Ishikawa (cell line): Measurements from ENCODE around the gene ZNF212.

Experiments
- CEBPB ChIP-seq: IDR thresholded peaks from 2 replicates; pipeline ENCODE4 v1.6.1; 2012
- CREB1 ChIP-seq: IDR thresholded peaks from 2 replicates; pipeline ENCODE4 v1.6.1; 2012; ENCODE audit warnings: low read depth
- EGR1 ChIP-seq: IDR thresholded peaks from 2 replicates; pipeline ENCODE4 v1.6.1; 2012
- EP300 ChIP-seq: IDR thresholded peaks from 2 replicates; pipeline ENCODE4 v1.6.1; 2012; ENCODE audit warnings: borderline replicate concordance
- FOXM1 ChIP-seq: IDR thresholded peaks from 2 replicates; pipeline ENCODE4 v1.6.1; 2012; ENCODE audit warnings: low read depth, borderline replicate concordance
- RAD21 ChIP-seq: IDR thresholded peaks from 2 replicates; pipeline ENCODE4 v1.6.1; 2012; ENCODE audit warnings: low read depth
- TAF1 ChIP-seq: IDR thresholded peaks from 2 replicates; pipeline ENCODE4 v1.6.1; 2012; ENCODE audit warnings: low read depth, mild to moderate bottlenecking
- TCF12 ChIP-seq: IDR thresholded peaks from 2 replicates; pipeline ENCODE4 v1.6.1; 2012; ENCODE audit warnings: low read depth
- TEAD4 ChIP-seq: IDR thresholded peaks from 2 replicates; pipeline ENCODE4 v1.6.1; 2012
- YY1 ChIP-seq: IDR thresholded peaks from 2 replicates; pipeline ENCODE4 v1.6.1; 2012; ENCODE audit warnings: low read depth
- ZBTB7A ChIP-seq: IDR thresholded peaks from 2 replicates; pipeline ENCODE4 v1.6.1; 2012; ENCODE audit warnings: low read depth
- TF ChIP-seq, protein P1 (sequence below): IDR thresholded peaks from 2 replicates; pipeline ENCODE4 v1.6.1; 2012
- TF ChIP-seq, protein P2 (sequence below): IDR thresholded peaks from 2 replicates; pipeline ENCODE4 v1.6.1; 2012; ENCODE audit warnings: low read depth, mild to moderate bottlenecking
- TF ChIP-seq, protein P3 (sequence below): IDR thresholded peaks from 2 replicates; pipeline ENCODE4 v1.6.1; 2012

DNA sequence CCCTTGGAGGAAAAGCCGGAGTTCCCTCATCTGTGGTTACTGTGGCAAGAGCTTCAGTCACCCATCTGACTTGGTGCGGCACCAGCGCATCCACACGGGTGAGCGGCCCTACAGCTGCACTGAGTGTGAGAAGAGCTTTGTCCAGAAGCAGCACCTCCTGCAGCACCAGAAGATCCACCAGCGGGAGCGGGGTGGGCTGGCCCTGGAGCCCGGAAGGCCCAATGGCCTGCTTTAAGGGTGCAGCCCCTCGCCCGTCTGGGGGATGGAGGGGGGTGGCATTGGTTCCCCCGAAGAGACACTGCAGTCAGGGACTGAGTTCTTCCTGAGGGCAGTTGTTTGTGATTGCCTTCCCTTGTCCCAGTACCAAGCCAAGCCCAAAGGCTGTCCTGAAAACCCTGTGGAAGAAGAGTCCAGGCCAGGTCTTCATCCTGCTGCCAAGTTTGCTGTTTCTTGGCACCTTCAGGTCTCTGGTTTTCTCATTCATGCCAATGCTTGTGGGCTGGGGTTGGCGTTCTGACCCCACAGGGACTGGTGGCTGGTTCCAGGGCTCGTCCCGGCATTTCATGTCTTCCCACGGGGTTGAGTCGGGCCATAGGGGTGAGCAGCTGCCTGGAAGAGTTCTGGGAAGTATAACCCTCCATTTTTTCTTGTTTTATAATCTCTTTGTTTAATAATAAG is 14.9 kb downstream of the ZNF212 start:
- TF ChIP-seq TEAD4 (no peak), TAF1 (no peak), FOXM1 (no peak), EP300 (no peak), CREB1 (no peak), YY1 (no peak), RAD21 (no peak), EGR1 (no peak), ZBTB7A (no peak), TCF12 (no peak), CEBPB (no peak)
- TF ChIP-seq, protein P1, sequence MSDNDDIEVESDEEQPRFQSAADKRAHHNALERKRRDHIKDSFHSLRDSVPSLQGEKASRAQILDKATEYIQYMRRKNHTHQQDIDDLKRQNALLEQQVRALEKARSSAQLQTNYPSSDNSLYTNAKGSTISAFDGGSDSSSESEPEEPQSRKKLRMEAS: no peak
- TF ChIP-seq, protein P2, sequence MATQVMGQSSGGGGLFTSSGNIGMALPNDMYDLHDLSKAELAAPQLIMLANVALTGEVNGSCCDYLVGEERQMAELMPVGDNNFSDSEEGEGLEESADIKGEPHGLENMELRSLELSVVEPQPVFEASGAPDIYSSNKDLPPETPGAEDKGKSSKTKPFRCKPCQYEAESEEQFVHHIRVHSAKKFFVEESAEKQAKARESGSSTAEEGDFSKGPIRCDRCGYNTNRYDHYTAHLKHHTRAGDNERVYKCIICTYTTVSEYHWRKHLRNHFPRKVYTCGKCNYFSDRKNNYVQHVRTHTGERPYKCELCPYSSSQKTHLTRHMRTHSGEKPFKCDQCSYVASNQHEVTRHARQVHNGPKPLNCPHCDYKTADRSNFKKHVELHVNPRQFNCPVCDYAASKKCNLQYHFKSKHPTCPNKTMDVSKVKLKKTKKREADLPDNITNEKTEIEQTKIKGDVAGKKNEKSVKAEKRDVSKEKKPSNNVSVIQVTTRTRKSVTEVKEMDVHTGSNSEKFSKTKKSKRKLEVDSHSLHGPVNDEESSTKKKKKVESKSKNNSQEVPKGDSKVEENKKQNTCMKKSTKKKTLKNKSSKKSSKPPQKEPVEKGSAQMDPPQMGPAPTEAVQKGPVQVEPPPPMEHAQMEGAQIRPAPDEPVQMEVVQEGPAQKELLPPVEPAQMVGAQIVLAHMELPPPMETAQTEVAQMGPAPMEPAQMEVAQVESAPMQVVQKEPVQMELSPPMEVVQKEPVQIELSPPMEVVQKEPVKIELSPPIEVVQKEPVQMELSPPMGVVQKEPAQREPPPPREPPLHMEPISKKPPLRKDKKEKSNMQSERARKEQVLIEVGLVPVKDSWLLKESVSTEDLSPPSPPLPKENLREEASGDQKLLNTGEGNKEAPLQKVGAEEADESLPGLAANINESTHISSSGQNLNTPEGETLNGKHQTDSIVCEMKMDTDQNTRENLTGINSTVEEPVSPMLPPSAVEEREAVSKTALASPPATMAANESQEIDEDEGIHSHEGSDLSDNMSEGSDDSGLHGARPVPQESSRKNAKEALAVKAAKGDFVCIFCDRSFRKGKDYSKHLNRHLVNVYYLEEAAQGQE: no peak
- TF ChIP-seq, protein P3, sequence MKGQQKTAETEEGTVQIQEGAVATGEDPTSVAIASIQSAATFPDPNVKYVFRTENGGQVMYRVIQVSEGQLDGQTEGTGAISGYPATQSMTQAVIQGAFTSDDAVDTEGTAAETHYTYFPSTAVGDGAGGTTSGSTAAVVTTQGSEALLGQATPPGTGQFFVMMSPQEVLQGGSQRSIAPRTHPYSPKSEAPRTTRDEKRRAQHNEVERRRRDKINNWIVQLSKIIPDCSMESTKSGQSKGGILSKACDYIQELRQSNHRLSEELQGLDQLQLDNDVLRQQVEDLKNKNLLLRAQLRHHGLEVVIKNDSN: no peak
